ENCODE results near the gene SRC.

DNA sequence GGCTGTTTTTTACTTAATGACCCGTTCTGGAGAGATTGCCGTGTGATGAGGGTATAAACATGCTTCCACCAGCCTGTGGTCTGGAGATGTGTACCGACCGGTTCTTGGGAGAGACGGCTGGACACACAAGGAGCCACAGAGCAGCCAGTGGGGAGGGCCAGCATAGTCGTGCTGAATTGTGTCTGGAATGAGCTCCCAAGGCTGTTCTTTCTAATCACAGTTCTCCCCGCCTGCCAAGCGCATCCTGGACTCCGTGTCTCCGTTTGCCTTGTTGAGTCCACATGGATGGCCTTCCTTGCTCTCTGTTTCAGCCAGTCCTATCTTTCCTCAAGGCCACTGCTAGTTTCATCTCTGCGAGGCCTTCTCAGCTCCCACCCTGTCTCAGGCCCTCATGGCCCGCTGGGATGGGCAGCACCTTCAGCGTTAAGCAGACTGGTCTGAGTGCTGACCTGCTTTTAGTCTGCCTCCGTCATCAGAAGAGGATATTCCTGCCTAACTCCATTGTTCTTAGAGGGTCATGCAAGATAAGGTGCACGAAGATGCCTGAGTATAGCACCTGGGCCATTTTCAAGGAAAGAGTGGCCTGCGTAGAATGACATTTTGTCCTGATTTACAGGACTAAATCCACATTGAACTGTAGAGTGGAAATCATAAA, 35.9 kb upstream of the SRC start:
- TF ChIP-seq POLR2A (IDR thresholded peaks at IDR 0.05; ENCODE audit: low read depth, low read length) (no peak), POU2F2 (IDR thresholded peaks at IDR 0.05; ENCODE audit: low read depth, low read length) (no peak), TAF1 (IDR thresholded peaks at IDR 0.05; ENCODE audit: low read depth, low read length) (no peak), POLR2AphosphoS5 (IDR thresholded peaks at IDR 0.05; ENCODE audit: low read depth, low read length) (no peak), SPI1 (IDR thresholded peaks at IDR 0.05; ENCODE audit: low read depth, low read length) (no peak)
